ENCODE results near the gene LAMP5. TPM values are rescaled to one million over a fixed set of nuclear protein-coding genes. Genes with fewer than 3 reads are reported as not detected.

Gene LAMP5
- total and polyA plus RNA-seq, 2 experiments from 2014 or later: 0.21 to 0.29 TPM

GRCh38 chr20:9550871-9551270 is 36.5 kb downstream of the LAMP5 start:
- Mint-ChIP-seq H3K4me1 (peaks cover 10% of the 10 kb centered on the region; the same call in 2 of the 3 replicates), H3K4me3 (no peak overlapping the region), H3K9me3 (no peaks in the 10 kb centered on the region), H3K27me3 (ENCODE audit: insufficient read depth, low read depth, poor library complexity) (no peaks in the 10 kb centered on the region), H3K36me3 (ENCODE audit: low read depth) (0 out of 3 replicates have a peak, but pooled peaks cover 2% of the 10 kb centered on the region), H3K27ac (no peak overlapping the region)
- Histone ChIP-seq H3K27me3 (ENCODE audit: insufficient read depth) (no peaks in the 10 kb centered on the region), H3F3A (replicated peaks; ENCODE audit: low read depth) (no peaks in the 10 kb centered on the region), H2AFZ (no peak overlapping the region), H4K20me1 (replicated peaks; ENCODE audit: insufficient read depth) (no peaks in the 10 kb centered on the region), H3K27ac (ENCODE audit: low read depth) (no peak overlapping the region), H3K36me3 (ENCODE audit: insufficient read depth) (no peaks in the 10 kb centered on the region), H3K79me2 (replicated peaks; ENCODE audit: insufficient read depth) (no peaks in the 10 kb centered on the region), H3K9me2 (ENCODE audit: insufficient read depth) (peaks cover 7% of the 10 kb centered on the region; the same call in 1 of the 2 replicates), H3K4me1 (ENCODE audit: insufficient read depth) (no peaks in the 10 kb centered on the region), H3K4me2 (no peak overlapping the region), H3K4me3 (no peak overlapping the region)
- DNase-seq (ENCODE audit: low spot score): no peak
- ATAC-seq: no peak
- TF ChIP-seq CTCF (conservative IDR thresholded peaks at IDR 0.05; ENCODE audit: low read depth in 2 of 2) (no peak), ZNF331 (CRISPR knock-in tag; IDR thresholded peaks at IDR 0.05; ENCODE audit: low read depth) (no peak), ZNF114 (CRISPR knock-in tag; IDR thresholded peaks at IDR 0.05) (no peak), POLR2AphosphoS5 (IDR thresholded peaks at IDR 0.05; ENCODE audit: low read depth) (no peak), EZH2 (IDR thresholded peaks at IDR 0.05; ENCODE audit: low read depth, unreplicated experiment) (no peak), ZNF462 (CRISPR knock-in tag; IDR thresholded peaks at IDR 0.05) (no peak), NANOG (IDR thresholded peaks at IDR 0.05; ENCODE audit: borderline replicate concordance) (no peak), ETS1 (IDR thresholded peaks at IDR 0.05) (no peak)

Data from GM23338 (cell line).